ENCODE results near the gene HAUS1. TPM values are rescaled to one million over a fixed set of nuclear protein-coding genes. Genes with fewer than 3 reads are reported as not detected.

HAUS1 gene
- total RNA-seq, 4 donors from 2014 or later, result 17.0 to 43.6 (median 29.2) TPM

GRCh38 chr18:46171331-46171730 lies 67.1 kb downstream of the HAUS1 start:
- Histone ChIP-seq H3K9me3 (no peaks in the 10 kb centered on the region), H3K4me1 (peaks cover 22% of the 10 kb centered on the region), H3K36me3 (no peaks in the 10 kb centered on the region), H3K4me3 (no peak overlapping the region), H3K27ac (no peak overlapping the region), H3K27me3 (no peaks in the 10 kb centered on the region)
- 92% methylated on average over 4 of the region's 4 CpGs for WGBS
- TF ChIP-seq EP300 (IDR thresholded peaks at IDR 0.05) (no peak), CTCF (IDR thresholded peaks at IDR 0.05) (no peak), POLR2AphosphoS5 (IDR thresholded peaks at IDR 0.05) (no peak), POLR2A (IDR thresholded peaks at IDR 0.05) (no peak)
- DNase-seq (ENCODE audit: low spot score in 2 of 2), result peak in 1 of 2 donors; percentile 29

GRCh38 chr18:46173393-46174341 lies 69.5 kb downstream of the HAUS1 start:
- Histone ChIP-seq H3K36me3 (no peaks in the 10 kb centered on the region), H3K27me3 (no peaks in the 10 kb centered on the region), H3K4me1 (peaks cover 36% of the 10 kb centered on the region), H3K4me3 (peak overlapping the region; percentile 90), H3K9me3 (no peaks in the 10 kb centered on the region), H3K27ac (peak overlapping the region; percentile 91)
- WGBS, result under 1% methylated on average over 39 of the region's 95 CpGs
- TF ChIP-seq CTCF (IDR thresholded peaks at IDR 0.05) (peak; percentile 50 to 82), POLR2AphosphoS5 (IDR thresholded peaks at IDR 0.05) (peak in 2 of 3 donors; percentile 39 to 56), EP300 (IDR thresholded peaks at IDR 0.05) (no peak), POLR2A (IDR thresholded peaks at IDR 0.05) (peak in 1 of 2 donors; percentile 71)
- DNase-seq (ENCODE audit: low spot score in 2 of 2), result peak; percentile 95 to 97

- Histone ChIP-seq H3K27me3 (no peaks in the 10 kb centered on the region), H3K9me3 (no peaks in the 10 kb centered on the region), H3K36me3 (no peaks in the 10 kb centered on the region), H3K27ac (peak overlapping the region; percentile 91), H3K4me3 (peak overlapping the region; percentile 90), H3K4me1 (peaks cover 36% of the 10 kb centered on the region)
- no peak for TF ChIP-seq CTCF (IDR thresholded peaks at IDR 0.05)
- TF ChIP-seq POLR2AphosphoS5 (IDR thresholded peaks at IDR 0.05), result no peak
- TF ChIP-seq POLR2A (IDR thresholded peaks at IDR 0.05), result no peak
- no peak for TF ChIP-seq EP300 (IDR thresholded peaks at IDR 0.05)
- WGBS, result under 1% methylated on average over 38 of the region's 67 CpGs
- peak in 1 of 2 donors; percentile 80 for DNase-seq (ENCODE audit: low spot score in 2 of 2)
Observed at GRCh38 chr18:46174342-46175041, 70.3 kb downstream of the HAUS1 start.

- peaks cover 36% of the 10 kb centered on the region for H3K4me1 ChIP-seq
- TF ChIP-seq POLR2AphosphoS5 (IDR thresholded peaks at IDR 0.05), result no peak
- no peak for TF ChIP-seq CTCF (IDR thresholded peaks at IDR 0.05)
- TF ChIP-seq POLR2A (IDR thresholded peaks at IDR 0.05), result no peak
- TF ChIP-seq EP300 (IDR thresholded peaks at IDR 0.05), result no peak
- H3K27ac ChIP-seq, result no peak overlapping the region
- DNase-seq (ENCODE audit: low spot score in 2 of 2), result no peak
- WGBS, result 71% methylated on average over 3 of the region's 3 CpGs
- no peaks in the 10 kb centered on the region for H3K27me3 ChIP-seq
- no peaks in the 10 kb centered on the region for H3K9me3 ChIP-seq
- H3K36me3 ChIP-seq, result no peaks in the 10 kb centered on the region
- peak overlapping the region; percentile 90 for H3K4me3 ChIP-seq
Observed at GRCh38 chr18:46176001-46176400, 71.8 kb downstream of the HAUS1 start.

Other genes with a start within 250 kb of the HAUS1 start
- gene EPG5, start 137.1 kb upstream of the HAUS1 start, total RNA-seq, result 100 to 1,000 TPM in 1 of 4 donors, 10 to 100 TPM in 3; 31.5 to 107 (median 53.5) TPM
- 10 to 100 TPM in 2 of 4 donors, 1 to 10 TPM in 2; 7.5 to 33.6 (median 16.0) TPM for gene PSTPIP2, start 32.1 kb upstream of the HAUS1 start, total RNA-seq
- 100 to 1,000 TPM; 250 to 584 (median 489) TPM for gene ATP5F1A, start 6.1 kb upstream of the HAUS1 start, total RNA-seq

Data from suprapubic skin (tissue), 4 donors.